Sigmoid colon (tissue), 4 donors: ENCODE data around the gene MSN.

Experiments used
- CTCF ChIP-seq, 4 experiments: fragments of 450-650 bp in 3 of 4; fragments of 200-600 bp in 1 of 4; IDR thresholded peaks; one replicate each; pipeline ENCODE4 v1.5.1; 2016 to 2019; ENCODE audit warnings: antibody characterized with exemption in 4 of 4, mild to moderate bottlenecking in 3 of 4, moderate library complexity in 2 of 4
- POLR2A ChIP-seq, 2 donors: fragments of 450-650 bp; IDR thresholded peaks; one replicate each; pipeline ENCODE4 v1.6.1; 2016; ENCODE audit warnings: antibody characterized with exemption in 2 of 2, mild to moderate bottlenecking in 2 of 2, moderate library complexity in 2 of 2
- POLR2AphosphoS5 ChIP-seq, 4 donors: sonication (generic); formaldehyde crosslinking; IDR thresholded peaks; one replicate each; pipeline ENCODE4 v1.6.1; 2017; ENCODE audit warnings: antibody characterized with exemption in 4 of 4

- TF ChIP-seq POLR2AphosphoS5 (IDR thresholded peaks at IDR 0.05) (no peak), POLR2A (IDR thresholded peaks at IDR 0.05) (no peak), CTCF (IDR thresholded peaks at IDR 0.05) (no peak)
Observed at GRCh38 chrX:65781845-65782244, 114.4 kb downstream of the MSN start.
